Measurements from ENCODE around the gene DNMT3A.
"Not testable (repeated sequence)": the region's sequence is repeated elsewhere in the genome, so short reads cannot be mapped to it uniquely, and the experiment has no call there.

Gene DNMT3A

GRCh38 chr2:25234738-25235137 is 107.0 kb downstream of the DNMT3A start:
- peak; percentile 69 for DNase-seq (ENCODE audit: low spot score)

DNA sequence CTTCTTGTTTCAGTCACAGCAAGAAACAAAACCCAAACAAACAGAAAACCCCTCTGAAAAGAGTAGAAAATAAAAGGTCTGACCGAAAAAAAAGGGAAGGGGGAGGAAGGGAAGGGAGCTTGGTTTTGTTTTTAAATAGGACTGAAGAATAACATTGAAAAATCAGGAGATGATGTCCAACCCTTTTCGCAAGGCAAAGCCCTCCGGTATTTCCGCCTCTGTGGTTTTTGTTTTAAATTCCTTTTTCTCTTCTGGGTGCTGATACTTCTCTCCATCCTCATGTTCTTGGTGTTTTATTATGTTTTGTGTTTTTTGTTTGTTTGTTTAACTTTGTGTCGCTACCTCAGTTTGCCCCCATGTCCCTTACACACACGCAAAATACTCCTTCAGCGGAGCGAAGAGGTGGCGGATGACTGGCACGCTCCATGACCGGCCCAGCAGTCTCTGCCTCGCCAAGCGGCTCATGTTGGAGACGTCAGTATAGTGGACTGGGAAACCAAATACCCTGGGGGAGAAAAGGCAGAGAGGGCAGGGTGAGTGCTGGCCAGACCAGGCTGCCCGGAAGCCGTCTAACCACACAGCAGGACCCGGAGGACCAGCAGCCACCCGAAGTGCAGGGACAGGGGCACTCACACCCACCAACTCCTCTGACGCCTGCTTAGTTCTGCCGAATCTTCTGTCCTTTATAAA is 107.7 kb downstream of the DNMT3A start:
- no peak for DNase-seq (ENCODE audit: low spot score)

- no peak for DNase-seq (ENCODE audit: low spot score)
Observed at GRCh38 chr2:25232248-25232825, 109.4 kb downstream of the DNMT3A start.

DNA sequence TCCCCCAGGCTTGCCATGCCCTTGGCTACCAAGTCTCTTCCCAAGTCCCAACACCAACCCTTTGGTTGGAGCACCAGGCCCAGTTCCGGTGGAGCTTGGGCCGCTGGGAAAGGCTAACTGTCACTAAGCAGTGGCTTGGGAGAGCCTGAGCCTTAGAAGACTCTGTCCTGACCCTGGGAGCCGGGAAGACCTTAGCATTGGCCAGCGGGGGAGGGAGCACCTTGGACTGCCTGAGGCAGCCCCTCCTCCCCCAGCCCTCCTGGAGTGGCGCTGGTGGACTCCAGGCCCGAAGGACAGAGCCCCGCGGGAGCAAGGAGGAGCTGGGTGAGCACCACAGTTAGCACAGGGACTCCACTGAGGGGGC is 110.8 kb downstream of the DNMT3A start:
- no peak for DNase-seq (ENCODE audit: low spot score)

GRCh38 chr2:25230198-25230947 is 111.4 kb downstream of the DNMT3A start:
- no peak for DNase-seq (ENCODE audit: low spot score)

DNA sequence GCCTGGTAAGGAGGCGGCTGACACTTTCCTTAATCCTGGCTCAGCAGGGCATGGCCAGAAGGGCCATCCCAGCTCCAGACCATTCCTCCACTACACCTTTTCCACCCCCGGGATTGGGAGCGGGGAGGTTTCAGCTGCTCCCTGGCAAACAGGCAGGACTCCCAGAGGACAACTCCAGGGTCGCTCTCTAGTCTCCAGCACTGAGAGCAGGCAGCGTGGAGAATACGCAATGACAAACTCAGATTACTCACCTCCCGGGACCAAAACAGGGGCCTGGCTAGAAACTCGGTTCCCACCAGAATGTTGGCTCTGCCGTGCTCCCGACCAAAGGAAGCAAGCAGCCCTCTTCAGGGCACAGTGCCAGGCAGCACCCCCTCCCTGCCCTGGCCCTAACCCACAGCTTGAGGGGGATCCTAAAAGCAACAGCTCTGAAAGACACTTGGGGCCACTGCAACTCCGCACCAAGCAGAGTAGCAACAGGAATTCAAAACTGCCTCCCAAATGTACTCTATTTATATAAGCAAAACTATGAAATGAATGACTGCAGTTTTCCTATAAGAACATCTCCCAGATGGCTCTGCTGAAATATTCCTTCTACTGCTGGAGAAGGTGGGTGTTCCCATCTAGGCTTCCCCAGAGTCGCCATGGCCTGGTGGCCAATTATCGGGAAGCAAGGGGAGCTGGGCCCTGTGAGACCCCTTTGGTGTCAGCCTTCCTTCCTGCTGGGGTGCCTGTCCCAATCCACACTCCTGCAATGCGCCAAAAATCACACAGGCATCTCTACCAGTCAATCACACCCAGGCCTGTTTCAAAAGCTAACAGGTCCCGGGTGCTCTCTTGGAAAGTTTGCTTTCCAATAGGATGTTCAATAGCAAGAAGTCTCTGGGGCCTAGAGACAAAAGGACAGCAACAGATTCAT is 112.2 kb downstream of the DNMT3A start:
- DNase-seq (ENCODE audit: low spot score), result no peak

- DNase-seq (ENCODE audit: low spot score), result peak; percentile 70
Observed at GRCh38 chr2:25228848-25229278, 112.9 kb downstream of the DNMT3A start.

GRCh38 chr2:25227576-25227975 is 114.1 kb downstream of the DNMT3A start:
- no peak for DNase-seq (ENCODE audit: low spot score)

GRCh38 chr2:25226827-25227226 is 114.9 kb downstream of the DNMT3A start:
- no peak for DNase-seq (ENCODE audit: low spot score)

DNA sequence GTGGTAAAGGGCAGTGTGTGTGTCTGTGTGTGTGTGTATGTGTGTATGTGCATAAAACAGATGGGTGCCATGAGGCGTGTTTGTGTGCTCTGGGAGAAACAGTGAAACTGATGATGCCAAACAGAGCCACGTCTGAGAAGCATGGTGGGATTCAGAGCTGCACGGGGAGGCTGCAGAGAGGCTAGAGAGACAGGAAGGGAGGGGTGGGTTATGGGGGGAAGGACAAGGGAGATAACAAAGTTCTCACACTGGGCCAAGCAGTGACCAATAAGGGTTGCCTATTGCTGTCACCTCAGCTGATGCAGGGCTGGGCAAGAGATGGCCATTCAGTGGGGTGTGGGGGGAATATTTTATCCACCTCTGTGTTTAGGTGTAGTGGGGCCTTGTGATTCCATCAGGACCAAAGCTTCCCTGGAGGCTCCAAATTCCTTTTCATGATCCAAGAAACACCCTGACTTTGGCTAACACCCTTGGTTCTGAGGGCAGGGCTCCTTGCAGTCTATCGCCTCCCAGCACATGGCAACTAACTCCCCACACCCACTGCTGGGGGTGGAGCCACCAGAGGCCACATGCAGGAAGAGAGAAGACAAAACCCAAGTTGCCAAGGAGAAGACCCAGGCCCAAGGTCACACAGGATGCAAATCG is 119.1 kb downstream of the DNMT3A start:
- DNase-seq (ENCODE audit: low spot score), result no peak

DNA sequence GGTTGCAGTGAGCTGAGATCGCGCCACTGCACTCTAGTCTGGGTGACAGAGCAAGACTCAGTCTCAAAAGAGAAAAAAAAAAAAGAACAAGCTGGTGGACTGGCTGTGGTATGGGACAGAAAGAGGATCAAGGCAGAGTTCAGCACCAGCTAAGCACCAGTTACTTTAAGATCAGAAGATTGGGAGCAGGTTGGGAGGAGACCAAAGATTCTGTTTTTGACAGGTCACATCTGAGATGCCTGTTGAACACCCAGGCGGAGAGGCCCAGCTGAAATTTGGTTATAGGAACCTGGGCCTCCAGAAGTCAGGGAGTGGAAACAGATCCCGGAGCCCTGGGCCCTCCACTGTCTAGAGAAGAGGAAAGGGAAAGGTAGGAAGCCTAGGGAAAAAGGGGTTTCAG is 120.1 kb downstream of the DNMT3A start:
- no peak for DNase-seq (ENCODE audit: low spot score)

- DNase-seq (ENCODE audit: low spot score), result no peak
Observed at GRCh38 chr2:25220313-25220712, 121.4 kb downstream of the DNMT3A start.

DNA sequence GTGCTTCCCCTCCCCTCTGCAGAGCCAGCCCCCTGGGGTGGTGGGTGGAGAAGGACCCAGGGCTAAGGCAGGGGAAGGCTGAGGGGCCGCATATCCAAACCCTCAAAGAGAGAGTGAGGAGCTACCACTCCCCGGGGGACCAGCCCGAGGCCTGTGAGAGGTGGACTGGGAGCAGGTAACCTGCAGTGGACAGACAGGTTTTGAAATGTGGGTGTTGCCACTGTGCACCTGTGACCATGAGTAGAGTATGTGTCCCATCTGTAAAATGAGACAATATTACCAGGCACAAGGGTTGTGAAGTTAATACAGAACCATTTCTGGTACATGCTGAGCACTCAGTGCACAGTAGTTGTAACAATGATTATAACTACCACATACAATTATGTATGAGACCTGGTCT is 122.1 kb downstream of the DNMT3A start:
- no peak for DNase-seq (ENCODE audit: low spot score)

- DNase-seq (ENCODE audit: low spot score), result no peak
Observed at GRCh38 chr2:25218100-25218499, 123.6 kb downstream of the DNMT3A start.

DNA sequence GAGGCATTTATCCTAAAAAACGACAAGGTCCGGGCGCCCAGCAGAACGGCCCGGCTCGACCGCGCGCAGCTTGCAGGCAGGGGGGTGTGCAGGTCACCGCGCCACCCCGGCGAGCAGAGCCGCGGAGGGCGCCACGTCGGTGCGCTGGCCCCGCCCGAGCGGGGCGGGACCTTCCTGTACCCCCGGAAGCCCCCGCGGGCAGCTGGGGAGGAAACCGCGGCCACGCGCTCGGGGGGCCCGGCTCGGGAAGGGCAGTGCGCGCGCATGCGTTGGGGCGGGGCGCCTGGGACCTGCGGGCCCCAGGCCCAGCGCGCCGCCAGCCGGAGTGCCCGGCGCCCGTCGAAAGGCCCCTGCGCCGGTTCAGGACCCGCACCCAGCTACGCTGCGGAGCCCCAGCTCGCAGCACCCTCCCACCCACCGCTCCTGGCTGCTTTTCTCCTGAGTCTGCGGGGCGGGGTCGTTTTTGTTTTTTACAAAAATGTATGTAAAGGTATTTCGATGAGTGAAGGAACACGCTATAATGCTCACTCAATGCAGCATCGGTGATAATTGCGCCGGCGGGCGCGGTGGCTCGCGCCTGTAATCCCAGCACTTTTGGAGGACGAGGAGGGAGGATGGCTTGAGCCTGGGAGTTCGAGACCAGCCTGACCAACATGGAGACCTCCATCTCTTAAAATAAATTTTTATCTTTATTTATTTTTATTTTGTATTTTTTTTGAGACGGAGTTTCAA is 125.6 kb downstream of the DNMT3A start:
- DNase-seq (ENCODE audit: low spot score), result peak; percentile 40

DNA sequence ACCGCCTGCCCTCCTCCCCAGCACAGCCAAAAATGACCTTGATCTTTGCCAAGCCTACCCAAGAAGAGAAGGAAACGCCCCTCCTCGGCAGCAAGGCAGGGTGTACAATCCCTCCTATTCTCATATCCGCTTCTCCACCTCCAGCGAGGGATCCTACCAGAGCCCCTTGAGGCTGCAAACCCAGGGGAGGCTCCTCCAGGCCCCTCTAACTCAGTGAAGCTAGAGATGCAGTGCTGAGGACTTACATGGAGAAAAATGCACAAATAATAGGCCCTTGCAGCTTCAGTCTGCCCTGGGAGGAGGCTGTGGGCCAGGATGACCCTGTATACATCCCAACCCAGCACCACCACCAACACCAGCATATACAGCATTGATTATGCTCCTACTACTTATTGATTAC is 126.5 kb downstream of the DNMT3A start:
- DNase-seq (ENCODE audit: low spot score), result no peak

DNA sequence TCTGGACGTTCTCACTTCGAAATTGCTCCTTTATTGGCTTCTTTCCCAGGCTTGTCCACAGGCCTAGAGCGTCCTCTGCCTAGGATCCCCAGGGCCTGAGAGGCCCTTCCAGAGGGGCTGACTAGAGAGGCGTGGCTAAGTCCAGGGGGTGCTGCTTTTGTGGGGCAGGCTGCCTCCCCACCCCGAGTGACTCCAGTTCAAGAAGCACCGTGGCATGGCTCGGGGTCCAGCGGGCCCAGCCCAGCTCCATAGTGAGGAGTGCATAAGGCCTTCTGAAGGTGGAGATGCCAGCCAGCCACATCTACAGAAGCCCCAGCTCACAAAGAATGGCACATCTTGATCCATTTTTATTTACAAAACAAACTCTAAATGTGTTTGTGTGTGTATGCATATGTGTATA is 128.5 kb downstream of the DNMT3A start:
- no peak for DNase-seq (ENCODE audit: low spot score)

DNA sequence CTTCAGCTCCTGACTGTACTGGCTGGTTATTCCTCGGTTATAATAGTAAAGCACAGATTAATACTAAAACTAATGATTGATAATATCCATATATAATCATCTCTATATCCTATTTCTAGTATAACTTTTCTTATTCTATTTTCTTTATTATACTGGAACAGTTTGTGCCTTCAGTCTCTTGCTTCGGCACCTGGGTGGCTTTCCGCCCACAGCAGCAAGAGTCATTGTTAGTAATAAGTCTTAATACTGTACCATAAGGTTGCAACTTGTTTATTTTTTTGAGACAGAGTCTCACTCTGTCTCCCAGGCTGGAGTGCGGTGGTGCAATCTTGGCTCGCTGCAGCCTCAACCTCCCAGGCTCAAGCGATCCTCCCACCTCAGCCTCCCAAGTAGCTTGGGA is 130.8 kb downstream of the DNMT3A start:
- not testable (repeated sequence) for DNase-seq (ENCODE audit: low spot score)

DNA sequence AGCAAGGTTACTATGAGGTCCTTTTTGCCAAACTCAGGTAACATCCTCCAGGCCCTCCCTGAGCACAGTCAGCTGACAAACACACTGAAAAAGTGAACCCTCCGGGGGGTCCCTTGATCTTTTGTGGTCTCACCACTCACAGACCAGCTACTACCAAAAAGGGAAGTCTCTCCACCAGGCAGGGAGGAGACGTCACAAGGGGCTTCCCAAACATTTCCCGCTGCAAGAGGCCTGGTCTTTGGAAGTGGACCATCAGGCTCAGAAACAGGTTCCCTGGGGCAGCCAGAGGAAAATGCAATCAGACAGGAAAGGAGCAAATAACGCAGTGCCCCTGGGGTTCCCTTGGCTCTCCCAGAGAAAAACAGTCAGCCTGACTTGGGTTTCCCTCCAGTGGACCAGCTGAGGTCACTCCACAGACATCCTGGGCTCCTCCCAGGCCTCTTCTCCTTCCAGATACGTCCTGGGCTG is 134.6 kb downstream of the DNMT3A start:
- DNase-seq (ENCODE audit: low spot score), result no peak

DNA sequence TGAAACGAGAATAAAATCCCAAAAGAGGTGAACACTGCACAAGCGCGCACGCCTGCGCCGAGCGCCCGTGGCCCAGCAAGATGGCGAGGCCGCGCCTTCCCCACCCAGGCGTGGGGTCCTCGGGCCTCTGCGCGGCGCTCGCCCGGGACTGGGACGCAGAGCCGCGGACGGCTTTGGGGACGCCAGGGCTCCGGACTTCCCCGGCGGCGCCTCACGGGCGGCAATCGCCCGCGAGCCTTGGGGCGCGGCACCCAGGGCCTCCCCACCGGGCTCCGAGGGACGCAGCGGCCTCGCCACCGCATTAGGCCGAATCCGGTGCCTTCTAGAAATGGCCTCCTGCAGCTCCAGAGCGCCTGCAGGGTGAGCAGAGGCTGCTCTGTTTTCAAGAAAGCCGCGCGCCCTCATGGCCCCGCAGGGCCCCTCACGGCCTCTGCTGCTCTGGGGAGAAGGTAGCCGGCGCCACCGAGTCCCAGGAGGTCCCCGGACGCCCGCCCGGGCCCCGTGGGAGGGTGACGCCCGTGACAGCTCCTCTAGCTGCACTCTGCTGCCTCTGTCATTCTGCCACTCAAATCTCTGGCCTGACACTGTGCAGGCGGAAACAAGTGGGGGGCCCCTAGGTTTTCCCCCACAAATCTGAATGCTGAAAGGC is 137.4 kb downstream of the DNMT3A start:
- peak; percentile 52 for DNase-seq (ENCODE audit: low spot score)

Measured in putamen (tissue), 1 donor.